Globus pallidus (tissue), 1 donor: Measurements from ENCODE around the gene GCAT.
A peak's percentile ranks its signal among the peaks of the same experiment; 100 is the strongest.

Source experiments
- DNase-seq: peaks from one replicate; pipeline ENCODE4 v3.0.0-alpha.2; 2015; ENCODE audit warnings: low spot score

GCAT gene

GRCh38 chr22:37809672-37810333, 2.1 kb downstream of the GCAT start:
- no peak for DNase-seq

- DNase-seq: no peak
Measured at GRCh38 chr22:37811867-37812266, 4.1 kb downstream of the GCAT start.

- no peak for DNase-seq
Measured at GRCh38 chr22:37812869-37813678, 5.3 kb downstream of the GCAT start.

GRCh38 chr22:37815593-37815992, 7.9 kb downstream of the GCAT start:
- DNase-seq: no peak

- DNase-seq: no peak
Measured at GRCh38 chr22:37816543-37817180, 8.9 kb downstream of the GCAT start.

GRCh38 chr22:37817705-37818408, 10.1 kb downstream of the GCAT start:
- peak; percentile 78 for DNase-seq

- DNase-seq: no peak
Measured at GRCh38 chr22:37818409-37819104, 10.8 kb downstream of the GCAT start.

- DNase-seq: no peak
Measured at GRCh38 chr22:37819105-37819433, 11.3 kb downstream of the GCAT start.

- no peak for DNase-seq
Measured at GRCh38 chr22:37820350-37820749, 12.6 kb downstream of the GCAT start.

- DNase-seq: no peak
Measured at GRCh38 chr22:37822079-37822833, 14.5 kb downstream of the GCAT start.

GRCh38 chr22:37823134-37823985, 15.6 kb downstream of the GCAT start, which contains the start of gene GALR3:
TSS of gene GALR3 (plus strand) at chr22:37823382. CDS start at chr22:37823407, 25 bp downstream.
- DNase-seq: no peak

GRCh38 chr22:37824674-37825641, 17.2 kb downstream of the GCAT start:
- no peak for DNase-seq

- DNase-seq: peak; percentile 51
Measured at GRCh38 chr22:37827056-37827455, 19.3 kb downstream of the GCAT start.

- no peak for DNase-seq
Measured at GRCh38 chr22:37830093-37830842, 22.5 kb downstream of the GCAT start.

- DNase-seq: no peak
Measured at GRCh38 chr22:37831472-37831871, 23.7 kb downstream of the GCAT start.

- DNase-seq: no peak
Measured at GRCh38 chr22:37832022-37832857, 24.5 kb downstream of the GCAT start.
